ENCODE data around the gene ZNF467. TPM values are rescaled to one million over a fixed set of nuclear protein-coding genes. Genes with fewer than 3 reads are reported as not detected.

Gene ZNF467
- total and polyA plus RNA-seq, 2 donors (not counting 1 experiment from before 2014, with no cell fraction given): 0.39 to 1.1 TPM

DNA sequence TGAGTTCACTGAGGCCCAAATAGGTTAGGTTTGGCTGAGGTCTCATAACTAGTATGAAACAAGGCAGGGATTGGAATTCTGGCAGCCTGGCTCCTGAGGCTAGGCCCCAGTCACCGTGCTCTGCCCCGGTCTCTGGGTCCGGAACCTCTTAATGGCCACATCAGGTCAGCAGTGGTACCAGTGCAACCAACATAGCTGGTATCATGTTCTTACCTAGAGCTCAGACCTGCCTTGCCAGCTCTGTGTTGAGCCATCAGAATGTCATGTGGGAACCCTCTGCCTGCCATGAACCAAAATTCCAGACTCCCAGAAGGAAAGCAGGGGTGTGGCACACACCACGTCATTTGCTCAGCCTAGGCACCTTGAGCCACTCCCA is 56.5 kb downstream of the ZNF467 start:
- TF ChIP-seq, protein P1, sequence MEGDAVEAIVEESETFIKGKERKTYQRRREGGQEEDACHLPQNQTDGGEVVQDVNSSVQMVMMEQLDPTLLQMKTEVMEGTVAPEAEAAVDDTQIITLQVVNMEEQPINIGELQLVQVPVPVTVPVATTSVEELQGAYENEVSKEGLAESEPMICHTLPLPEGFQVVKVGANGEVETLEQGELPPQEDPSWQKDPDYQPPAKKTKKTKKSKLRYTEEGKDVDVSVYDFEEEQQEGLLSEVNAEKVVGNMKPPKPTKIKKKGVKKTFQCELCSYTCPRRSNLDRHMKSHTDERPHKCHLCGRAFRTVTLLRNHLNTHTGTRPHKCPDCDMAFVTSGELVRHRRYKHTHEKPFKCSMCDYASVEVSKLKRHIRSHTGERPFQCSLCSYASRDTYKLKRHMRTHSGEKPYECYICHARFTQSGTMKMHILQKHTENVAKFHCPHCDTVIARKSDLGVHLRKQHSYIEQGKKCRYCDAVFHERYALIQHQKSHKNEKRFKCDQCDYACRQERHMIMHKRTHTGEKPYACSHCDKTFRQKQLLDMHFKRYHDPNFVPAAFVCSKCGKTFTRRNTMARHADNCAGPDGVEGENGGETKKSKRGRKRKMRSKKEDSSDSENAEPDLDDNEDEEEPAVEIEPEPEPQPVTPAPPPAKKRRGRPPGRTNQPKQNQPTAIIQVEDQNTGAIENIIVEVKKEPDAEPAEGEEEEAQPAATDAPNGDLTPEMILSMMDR (IDR thresholded peaks at IDR 0.05): no peak
- TF ChIP-seq EZH2 (IDR thresholded peaks at IDR 0.05; ENCODE audit: borderline replicate concordance, insufficient read depth, low read depth, low read length, poor library complexity, severe bottlenecking): no peak
- ATAC-seq (ENCODE audit: low read depth) (no peak), DNase-seq (no peak)
- no peak overlapping the region for H3K4me3 ChIP-seq (ENCODE audit: control extremely low read depth in 1 of 5, extremely low read depth in 1 of 5, insufficient read depth in 1 of 5, low read depth in 2 of 5, low read length in 4 of 5)
- WGBS (ENCODE audit: insufficient coverage): 100% methylated on average over 4 of the region's 4 CpGs
- no peaks in the 10 kb centered on the region for H3K27me3 ChIP-seq (replicated peaks in 1 of 4; ENCODE audit: control extremely low read depth in 1 of 4, control insufficient read depth in 3 of 4, insufficient read depth in 4 of 4, low read length in 3 of 4)
- no peak overlapping the region for H3K27ac ChIP-seq (ENCODE audit: low read length in 2 of 2)
- no peak overlapping the region for H3K4me2 ChIP-seq (replicated peaks; ENCODE audit: low read depth, low read length, poor library complexity, severe bottlenecking)
- H3K9me3 ChIP-seq (ENCODE audit: control extremely low read depth in 1 of 3, control insufficient read depth in 2 of 3, insufficient read depth in 1 of 3, low read length in 2 of 3): peaks cover 0 to 18% (median 0%) of the 10 kb centered on the region in 3 donors
- peaks cover 10 to 21% of the 10 kb centered on the region in 2 donors for H3K4me1 ChIP-seq (ENCODE audit: control insufficient read depth in 2 of 2, insufficient read depth in 2 of 2, low read length in 2 of 2)
- Mint-ChIP-seq H3K4me3 (peak overlapping the region; percentile 86), H3K4me1 (peaks cover 22% of the 10 kb centered on the region), H3K9me3 (ENCODE audit: insufficient read depth) (no peaks in the 10 kb centered on the region), H3K27ac (no peak overlapping the region), H3K27me3 (no peaks in the 10 kb centered on the region)
- no peaks in the 10 kb centered on the region for H3K79me2 ChIP-seq (ENCODE audit: control insufficient read depth, insufficient read depth, low read length)
- H3K36me3 ChIP-seq (replicated peaks in 1 of 2; ENCODE audit: control extremely low read depth in 1 of 2, control insufficient read depth in 1 of 2, extremely low read depth in 1 of 2, insufficient read depth in 2 of 2, low read length in 1 of 2): peaks cover 0 to 3% of the 10 kb centered on the region in 2 experiments
- no peaks in the 10 kb centered on the region for H4K20me1 ChIP-seq (ENCODE audit: control insufficient read depth, insufficient read depth, low read length, poor library complexity, severe bottlenecking)
- H3K9ac ChIP-seq (ENCODE audit: low read length): no peak overlapping the region
- no peak overlapping the region for H2AFZ ChIP-seq (ENCODE audit: insufficient read depth, low read depth, low read length, poor library complexity, severe bottlenecking)
- ChIA-PET CTCF (interaction anchor here (0.6 to 1.0 kb wide), 2 partner anchors 27 to 256 kb away, joined by 3 read pairs; no protein-coding TSS in a partner anchor), POLR2A (no interaction called here)
- intact Hi-C loops (cut with micrococcal nuclease): loop anchor here (5.0 to 10.0 kb wide), 3 partner anchors 155 to 690 kb away; partner anchors contain the start of genes ATP6V0E2, PDIA4 and ZNF398

Measured in B cell (primary cell).